GM12872 (cell line): ENCODE results near the gene GALNT18.

Experiments used
- CTCF ChIP-seq: IDR thresholded peaks from 3 replicates; pipeline ENCODE4 v1.5.1; 2011; ENCODE audit warnings: low read depth, mild to moderate bottlenecking, low read length, moderate library complexity; ENCODE audit not compliant: insufficient read depth

The GALNT18 gene

GRCh38 chr11:11387622-11388305 lies 234.0 kb downstream of the GALNT18 start:
- TF ChIP-seq CTCF = no peak

- no peak for TF ChIP-seq CTCF
Observed at GRCh38 chr11:11387207-11387606, 234.6 kb downstream of the GALNT18 start.

GRCh38 chr11:11384829-11385228 lies 237.0 kb downstream of the GALNT18 start:
- TF ChIP-seq CTCF = no peak

- no peak for TF ChIP-seq CTCF
Observed at GRCh38 chr11:11383995-11384394, 237.8 kb downstream of the GALNT18 start.

GRCh38 chr11:11382858-11383532 lies 238.8 kb downstream of the GALNT18 start:
- TF ChIP-seq CTCF = no peak

GRCh38 chr11:11381471-11382105 lies 240.2 kb downstream of the GALNT18 start:
- no peak for TF ChIP-seq CTCF

GRCh38 chr11:11380883-11381282 lies 240.9 kb downstream of the GALNT18 start:
- TF ChIP-seq CTCF = no peak
